Measurements from ENCODE around the gene CEP20.

The CEP20 gene

DNA sequence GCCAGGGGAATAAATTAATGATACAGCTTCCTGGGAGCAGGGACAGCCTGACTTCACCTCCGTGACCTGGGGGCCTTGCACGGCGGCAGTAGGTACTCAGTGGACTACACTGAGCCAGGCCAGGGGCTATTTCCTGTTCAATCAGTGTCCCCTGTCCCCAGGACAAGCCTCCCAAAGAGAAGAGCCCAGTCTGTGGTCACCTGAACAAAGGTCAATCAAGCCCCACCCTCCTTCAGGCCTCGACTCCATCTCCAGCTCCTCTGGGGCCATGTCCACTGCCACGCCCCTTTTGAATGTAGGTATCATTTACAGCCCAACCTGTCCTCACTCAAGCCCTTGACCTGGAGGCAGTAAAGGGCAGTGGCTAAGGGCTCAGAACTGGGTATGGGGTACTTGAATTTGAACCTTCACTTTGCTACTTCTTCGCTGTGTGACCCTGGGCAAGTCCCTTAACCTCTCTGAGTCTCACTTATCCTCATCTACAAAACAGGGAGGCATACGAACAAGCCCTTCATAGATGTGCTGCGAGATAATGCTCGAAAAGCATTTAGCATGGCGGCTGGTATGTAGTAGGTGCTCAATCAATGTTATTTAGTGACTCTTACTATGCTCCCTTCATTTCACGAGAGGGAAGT, 60.6 kb downstream of the CEP20 start:
- DNase-seq = no peak

DNA sequence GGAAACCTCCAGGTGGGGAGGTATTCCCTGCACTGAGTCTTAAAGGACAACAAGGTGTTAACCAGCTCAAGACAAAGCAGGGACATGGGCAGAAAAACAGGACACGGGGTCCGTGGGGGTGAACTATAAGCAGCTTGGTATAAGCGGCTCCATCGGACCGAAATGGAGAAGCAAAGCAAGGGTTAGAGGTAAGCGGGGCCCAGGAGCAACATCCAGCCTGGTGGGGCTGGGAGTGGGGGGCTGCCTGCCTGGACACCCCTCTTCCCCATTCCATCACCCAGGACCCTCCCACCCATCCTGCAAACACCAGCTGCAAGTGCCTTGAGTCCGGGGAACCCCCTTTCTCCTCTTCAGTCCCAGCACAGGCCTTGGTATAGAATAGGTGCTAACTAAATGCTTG, 61.1 kb downstream of the CEP20 start:
- DNase-seq = no peak

DNA sequence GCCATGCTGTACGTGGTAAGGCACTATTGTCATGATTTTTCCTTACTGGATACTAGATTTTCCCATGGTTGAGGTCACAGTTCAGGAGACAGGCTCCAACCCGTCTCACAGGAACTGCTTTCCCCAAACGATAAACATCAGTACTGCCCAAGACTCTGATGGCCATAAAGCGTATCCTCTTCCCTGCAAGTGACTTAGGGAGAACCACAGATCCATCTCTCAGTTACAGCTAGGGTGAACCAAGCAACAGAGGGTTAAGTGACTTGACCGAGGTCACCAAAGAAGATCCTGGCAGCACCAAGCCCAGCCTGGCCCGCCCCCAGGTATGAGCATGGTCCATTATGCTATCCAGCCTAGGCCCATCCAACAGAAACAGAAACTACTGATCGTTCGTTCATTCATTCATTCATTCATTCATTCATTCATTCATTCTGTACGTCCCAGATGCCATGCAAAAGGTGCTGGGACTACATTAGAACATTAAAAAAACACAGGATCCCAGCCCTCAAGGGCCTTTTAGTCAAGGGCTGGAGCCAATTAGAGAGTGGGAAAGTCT, 62.6 kb downstream of the CEP20 start:
- DNase-seq = no peak

DNA sequence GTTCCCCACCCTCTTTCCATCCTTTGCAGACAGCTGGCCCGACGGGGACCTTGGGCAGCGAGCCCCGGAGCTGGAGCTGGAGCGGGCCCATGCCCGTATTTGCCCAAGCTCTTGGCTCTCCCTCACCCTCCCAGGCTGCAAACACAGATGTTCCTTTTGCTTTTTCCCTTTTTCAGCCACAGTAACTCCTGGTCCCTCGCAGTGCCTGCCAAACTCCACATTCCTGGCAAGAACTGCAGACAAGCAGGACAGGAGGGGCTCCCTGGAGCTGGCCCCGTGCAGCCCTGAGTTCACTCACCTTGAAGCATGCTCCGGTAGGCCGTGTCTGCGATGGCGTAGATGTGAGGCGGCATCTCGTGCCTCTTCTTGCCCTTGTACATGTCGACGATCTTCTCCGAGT, 65.4 kb downstream of the CEP20 start:
- DNase-seq = no peak

DNA sequence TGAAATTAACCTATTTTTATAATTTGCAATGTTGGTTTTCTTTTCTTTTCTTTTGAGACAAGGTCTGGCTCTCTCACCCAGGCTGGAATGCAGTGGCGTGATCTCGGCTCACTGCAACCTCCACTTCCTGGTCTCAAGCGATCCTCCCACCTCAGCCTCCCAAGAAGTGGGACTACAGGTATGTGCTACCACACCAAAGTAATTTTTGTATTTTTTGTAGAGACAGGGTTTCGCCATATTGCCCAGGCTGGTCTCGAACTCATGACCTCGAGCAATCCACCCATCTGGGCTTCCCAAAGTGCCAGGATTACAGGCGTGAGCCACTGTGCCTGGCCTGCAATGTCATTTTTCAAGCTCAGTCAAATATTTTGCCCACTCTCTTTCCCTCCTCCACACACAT, 67.6 kb downstream of the CEP20 start:
- DNase-seq = no peak

DNA sequence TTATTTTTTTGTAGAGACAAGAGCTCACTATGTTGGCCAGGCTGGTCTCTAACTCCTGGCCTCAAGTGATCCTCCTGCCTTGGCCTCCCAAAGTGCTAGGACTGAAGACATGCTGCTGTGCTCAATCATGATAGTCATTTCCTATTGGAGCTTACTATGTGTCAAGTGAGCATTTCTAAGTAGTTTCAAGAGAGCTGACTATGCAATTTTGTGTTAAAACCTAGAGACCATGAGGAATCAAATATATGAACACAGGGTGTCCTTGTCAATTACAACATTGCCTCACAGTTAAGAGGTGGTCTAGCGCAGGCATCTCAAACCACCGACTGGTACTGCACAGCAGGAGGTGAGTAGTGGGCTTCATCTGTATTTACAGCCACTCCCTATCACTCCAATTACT, 69.4 kb downstream of the CEP20 start:
- no peak for DNase-seq

DNA sequence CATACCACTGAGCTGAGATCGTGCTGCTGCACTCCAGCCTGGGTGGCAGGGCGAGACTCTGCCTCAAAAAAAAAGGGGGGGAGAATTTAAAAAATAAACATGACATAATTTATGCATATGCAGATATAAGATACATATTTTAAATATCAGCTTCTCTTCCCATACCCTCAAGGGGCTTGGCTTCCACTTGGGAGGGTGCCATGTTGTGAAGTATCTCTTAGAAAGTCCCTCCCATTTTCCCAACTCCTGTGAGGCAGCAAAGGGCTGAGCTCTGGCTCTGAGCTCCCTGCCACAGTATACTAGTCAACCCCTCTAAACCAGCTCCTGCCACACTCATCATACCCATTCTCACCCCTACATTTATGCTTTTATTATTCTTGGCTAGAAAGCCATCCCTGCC, 71.0 kb downstream of the CEP20 start:
- no peak for DNase-seq

DNA sequence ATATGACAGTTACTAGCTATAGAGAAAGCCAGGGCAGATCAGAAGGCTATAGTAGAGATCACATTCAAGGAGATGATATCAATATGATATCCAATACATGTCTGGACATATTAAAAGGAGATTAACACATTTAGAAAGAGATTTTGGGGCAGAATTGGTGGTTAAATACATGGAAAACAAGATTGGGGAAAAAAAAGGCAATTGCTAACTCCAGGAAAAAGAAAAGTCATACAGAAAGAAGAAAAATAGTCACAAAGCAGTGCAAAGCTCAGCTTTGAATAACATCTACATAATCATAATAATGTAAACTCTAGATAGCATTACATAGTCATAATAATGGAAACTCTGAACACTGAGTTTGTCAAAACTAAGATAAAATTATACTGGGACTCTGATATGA, 72.2 kb downstream of the CEP20 start:
- no peak for DNase-seq
